Tibial nerve (tissue), 4 donors: ENCODE results near the gene NUAK1. TPM values are rescaled to one million over a fixed set of nuclear protein-coding genes. Genes with fewer than 3 reads are reported as not detected.

ENCODE experiments used
- DNase-seq, 2 donors: peaks; one replicate each; pipeline ENCODE4 v3.0.0-alpha.2; 2019; ENCODE audit warnings: low spot score in 2 of 2
- H3K27ac ChIP-seq, 4 donors: fragments of 200-600 bp; sonication (generic) in 3 of 4; one replicate each; pipeline ENCODE4 v1.5.1; 2017 to 2019; ENCODE audit warnings: mild to moderate bottlenecking in 1 of 4
- H3K27me3 ChIP-seq, 2 donors: fragments of 200-600 bp; sonication (generic) in 1 of 2; one replicate each; pipeline versions ENCODE4 v1.5.1 to v1.6.0; 2017 to 2019
- H3K36me3 ChIP-seq, 3 donors: fragments of 200-600 bp; sonication (generic); one replicate each; pipeline ENCODE4 v1.5.1; 2018 to 2019
- H3K4me1 ChIP-seq, 4 donors: fragments of 200-600 bp; sonication (generic) in 3 of 4; one replicate each; pipeline ENCODE4 v1.5.1; 2017 to 2019
- H3K4me3 ChIP-seq, 4 donors: fragments of 200-600 bp; sonication (generic) in 3 of 4; one replicate each; pipeline ENCODE4 v1.5.1; 2017 to 2019; ENCODE audit warnings: mild to moderate bottlenecking in 1 of 4, moderate library complexity in 1 of 4
- H3K9me3 ChIP-seq, 4 donors: fragments of 200-600 bp; sonication (generic) in 3 of 4; one replicate each; pipeline ENCODE4 v1.5.1; 2017 to 2019
- CTCF ChIP-seq, 5 experiments: fragments of 200-600 bp in 3 of 5; fragments of 450-650 bp in 2 of 5; sonication (generic) in 3 of 5; IDR thresholded peaks; one replicate each; pipeline ENCODE4 v1.5.1; 2016 to 2019; ENCODE audit warnings: antibody characterized with exemption in 5 of 5, mild to moderate bottlenecking in 3 of 5, moderate library complexity in 2 of 5
- EP300 ChIP-seq, 2 donors: sonication (generic); formaldehyde crosslinking; IDR thresholded peaks; one replicate each; pipeline ENCODE4 v1.6.1; 2017; ENCODE audit warnings: antibody characterized with exemption in 2 of 2, mild to moderate bottlenecking in 1 of 2
- POLR2A ChIP-seq, 2 donors: fragments of 450-650 bp; IDR thresholded peaks; one replicate each; pipeline ENCODE4 v1.6.1; 2017; ENCODE audit warnings: antibody characterized with exemption in 2 of 2, mild to moderate bottlenecking in 2 of 2, moderate library complexity in 2 of 2
- WGBS, 2 donors: methylation state at CpG; one replicate each; pipeline ENCODE4 v1.1.5; 2018; 5-methylcytosine and 5-hydroxymethylcytosine counted together
- total RNA-seq, 4 donors: library from RNA; depleted of rRNA; stranded (reverse); fragments of >200 nt; gene quantifications; one replicate each; pipeline ENCODE4 v1.1.0, GENCODE V29; 2016

Gene NUAK1
- total RNA-seq, 4 donors from 2014 or later = 32.0 to 47.9 (median 33.5) TPM

DNA sequence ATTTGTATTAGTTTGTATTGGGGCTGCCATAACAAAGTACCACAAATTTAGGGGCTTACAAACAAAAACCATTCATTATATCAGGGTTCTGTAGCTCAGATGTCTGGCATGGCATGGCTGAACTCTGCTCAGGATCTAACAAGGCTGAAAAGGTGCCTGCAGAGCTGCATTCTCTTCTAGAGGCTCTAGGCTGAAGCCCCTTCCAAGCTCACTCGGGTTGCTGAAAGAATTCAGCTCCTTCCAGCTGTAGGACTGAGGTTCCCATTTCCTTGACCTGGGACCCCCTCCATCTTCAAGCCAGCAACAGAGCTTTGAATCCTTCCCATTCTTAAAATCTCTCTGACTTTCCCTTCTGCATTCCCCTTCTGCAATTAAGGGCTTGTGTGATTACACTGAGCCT is 90.7 kb downstream of the NUAK1 start:
- Histone ChIP-seq H3K36me3 (no peaks in the 10 kb centered on the region), H3K27ac (no peak overlapping the region), H3K9me3 (no peaks in the 10 kb centered on the region), H3K27me3 (no peaks in the 10 kb centered on the region), H3K4me1 (no peaks in the 10 kb centered on the region), H3K4me3 (no peak overlapping the region)
- TF ChIP-seq POLR2A (IDR thresholded peaks at IDR 0.05) = no peak
- no peak for TF ChIP-seq EP300 (IDR thresholded peaks at IDR 0.05)
- TF ChIP-seq CTCF (IDR thresholded peaks at IDR 0.05) = no peak
- no peak for DNase-seq
- 71 to 100% methylated on average over 1 of the region's 1 CpG for WGBS, 2 donors

DNA sequence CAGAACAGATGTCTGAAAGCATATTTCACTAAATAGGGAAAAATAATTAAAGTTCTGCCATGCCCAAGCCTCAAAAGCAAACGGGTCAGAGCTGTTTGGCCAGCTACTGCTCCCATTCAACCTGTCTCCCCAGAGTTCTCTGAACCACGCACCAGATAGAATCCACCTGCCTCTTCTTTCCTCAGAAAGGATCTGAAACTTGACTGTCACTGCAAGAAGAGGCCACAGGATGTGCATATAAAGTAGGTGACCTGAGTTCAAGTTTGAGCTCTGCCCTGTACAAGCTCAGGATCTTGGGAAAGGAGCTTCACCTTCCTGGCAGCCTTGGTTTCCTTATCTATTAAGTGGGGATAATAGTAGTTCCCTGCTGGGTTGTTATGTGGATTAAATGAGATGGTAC is 91.8 kb downstream of the NUAK1 start:
- Histone ChIP-seq H3K9me3 (no peaks in the 10 kb centered on the region), H3K4me3 (no peak overlapping the region), H3K4me1 (no peaks in the 10 kb centered on the region), H3K36me3 (no peaks in the 10 kb centered on the region), H3K27me3 (no peaks in the 10 kb centered on the region), H3K27ac (no peak overlapping the region)
- no peak for DNase-seq
- 83 to 88% methylated on average over 2 of the region's 2 CpGs for WGBS, 2 donors
- TF ChIP-seq POLR2A (IDR thresholded peaks at IDR 0.05) (no peak), EP300 (IDR thresholded peaks at IDR 0.05) (no peak), CTCF (IDR thresholded peaks at IDR 0.05) (no peak)

- WGBS, 2 donors = 83% methylated on average over 4 of the region's 4 CpGs
- Histone ChIP-seq H3K4me3 (no peak overlapping the region), H3K36me3 (no peaks in the 10 kb centered on the region), H3K27me3 (no peaks in the 10 kb centered on the region), H3K4me1 (no peaks in the 10 kb centered on the region), H3K9me3 (no peaks in the 10 kb centered on the region), H3K27ac (no peak overlapping the region)
- DNase-seq = no peak
- TF ChIP-seq POLR2A (IDR thresholded peaks at IDR 0.05) = no peak
- no peak for TF ChIP-seq CTCF (IDR thresholded peaks at IDR 0.05)
- TF ChIP-seq EP300 (IDR thresholded peaks at IDR 0.05) = no peak
Measured at GRCh38 chr12:106046301-106046846, 92.4 kb downstream of the NUAK1 start.

GRCh38 chr12:106045251-106045674 is 93.5 kb downstream of the NUAK1 start:
- no peak for TF ChIP-seq EP300 (IDR thresholded peaks at IDR 0.05)
- TF ChIP-seq CTCF (IDR thresholded peaks at IDR 0.05) = no peak
- TF ChIP-seq POLR2A (IDR thresholded peaks at IDR 0.05) = no peak
- Histone ChIP-seq H3K4me1 (no peaks in the 10 kb centered on the region), H3K36me3 (no peaks in the 10 kb centered on the region), H3K4me3 (no peak overlapping the region), H3K27ac (no peak overlapping the region), H3K9me3 (no peaks in the 10 kb centered on the region), H3K27me3 (no peaks in the 10 kb centered on the region)
- no peak for DNase-seq
- 88 to 92% methylated on average over 4 of the region's 4 CpGs for WGBS, 2 donors

DNA sequence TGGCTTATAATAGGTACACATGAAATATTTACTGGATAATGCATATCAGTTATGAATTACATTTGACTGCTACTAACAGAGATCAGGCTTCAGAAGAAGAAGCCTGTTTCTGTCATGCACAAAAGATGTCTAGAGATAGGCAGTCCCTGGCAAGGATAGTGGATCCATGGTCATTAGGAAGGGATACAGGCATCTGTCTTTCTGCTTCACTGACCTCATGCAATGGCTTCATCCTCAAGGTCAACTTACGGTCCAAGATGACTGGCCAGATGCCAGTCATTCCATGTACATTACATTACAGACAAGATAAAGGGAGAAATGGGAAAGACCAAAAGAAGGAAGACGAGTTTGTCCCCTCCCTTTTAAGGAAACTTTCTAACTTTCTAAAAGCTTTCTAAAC is 94.0 kb downstream of the NUAK1 start:
- Histone ChIP-seq H3K4me3 (no peak overlapping the region), H3K36me3 (no peaks in the 10 kb centered on the region), H3K27me3 (no peaks in the 10 kb centered on the region), H3K4me1 (no peaks in the 10 kb centered on the region), H3K27ac (no peak overlapping the region), H3K9me3 (no peaks in the 10 kb centered on the region)
- 43 to 50% methylated on average over 2 of the region's 2 CpGs for WGBS, 2 donors
- DNase-seq = no peak
- TF ChIP-seq POLR2A (IDR thresholded peaks at IDR 0.05) = no peak
- TF ChIP-seq CTCF (IDR thresholded peaks at IDR 0.05) = no peak
- TF ChIP-seq EP300 (IDR thresholded peaks at IDR 0.05) = no peak
